GM23338 (cell line): Measurements from ENCODE around the gene PDE1A. TPM values are rescaled to one million over a fixed set of nuclear protein-coding genes. Genes with fewer than 3 reads are reported as not detected.

Source experiments
- ATAC-seq: fragments of 200-7000 bp; cut with Tn5 transposase; 3 replicates; pipeline ENCODE4 v1.9.1; 2020
- DNase-seq: peaks from one replicate; pipeline ENCODE4 v3.0.0-alpha.2; 2015; ENCODE audit warnings: low spot score
- H2AFZ ChIP-seq: fragments of 200-600 bp; sonication (generic); 2 replicates; pipeline ENCODE4 v1.8.0; 2016; ENCODE audit warnings: antibody characterized with exemption, mild to moderate bottlenecking, moderate library complexity
- H3F3A ChIP-seq: fragments of 200-600 bp; sonication (generic); replicated peaks from 2 replicates; pipeline ENCODE4 v1.8.0; 2017; ENCODE audit warnings: antibody characterized with exemption, mixed run types, low read depth
- H3K27ac ChIP-seq: fragments of 200-600 bp; sonication (generic); 2 replicates; pipeline ENCODE4 v1.6.1; 2016; ENCODE audit warnings: low read depth
- H3K27me3 ChIP-seq: fragments of 200-600 bp; sonication (generic); 2 replicates; pipeline ENCODE4 v1.8.0; 2016; ENCODE audit warnings: mild to moderate bottlenecking, mixed run types, moderate library complexity; ENCODE audit not compliant: insufficient read depth
- H3K36me3 ChIP-seq: fragments of 200-600 bp; sonication (generic); 2 replicates; pipeline ENCODE4 v1.8.0; 2016; ENCODE audit warnings: mild to moderate bottlenecking; ENCODE audit not compliant: insufficient read depth
- H3K4me1 ChIP-seq: fragments of 200-600 bp; sonication (generic); 2 replicates; pipeline ENCODE4 v1.8.0; 2016; ENCODE audit warnings: mild to moderate bottlenecking, moderate library complexity; ENCODE audit not compliant: insufficient read depth
- H3K4me2 ChIP-seq: fragments of 200-600 bp; sonication (generic); 2 replicates; pipeline ENCODE4 v1.7.1; 2017; ENCODE audit warnings: mixed run types
- H3K4me3 ChIP-seq: fragments of 200-600 bp; sonication (generic); 2 replicates; pipeline ENCODE4 v1.6.1; 2016; ENCODE audit warnings: mixed run types
- H3K79me2 ChIP-seq: fragments of 200-600 bp; sonication (generic); replicated peaks from 2 replicates; pipeline ENCODE4 v1.8.0; 2017; ENCODE audit warnings: mild to moderate bottlenecking; ENCODE audit not compliant: insufficient read depth
- H3K9me2 ChIP-seq: fragments of 200-600 bp; sonication (generic); 2 replicates; pipeline ENCODE4 v1.8.0; 2017; ENCODE audit not compliant: insufficient read depth
- H4K20me1 ChIP-seq: fragments of 200-600 bp; sonication (generic); replicated peaks from 2 replicates; pipeline ENCODE4 v1.8.0; 2017; ENCODE audit warnings: mild to moderate bottlenecking; ENCODE audit not compliant: insufficient read depth
- H3K27ac Mint-ChIP-seq: 2 replicates; pipeline ENCODE4 v1.8.0; 2020; ENCODE audit warnings: inconsistent platforms, mild to moderate bottlenecking, moderate library complexity, mixed read lengths
- H3K27me3 Mint-ChIP-seq: 3 replicates; pipeline ENCODE4 v1.8.0; 2022; ENCODE audit warnings: low read depth, mild to moderate bottlenecking, moderate library complexity, mixed read lengths, inconsistent platforms; ENCODE audit not compliant: insufficient read depth, poor library complexity
- H3K36me3 Mint-ChIP-seq: 3 replicates; pipeline ENCODE4 v1.8.0; 2021; ENCODE audit warnings: low read depth, mild to moderate bottlenecking, inconsistent platforms, moderate library complexity, mixed read lengths
- H3K4me1 Mint-ChIP-seq: 3 replicates; pipeline ENCODE4 v1.8.0; 2020; ENCODE audit warnings: mild to moderate bottlenecking, inconsistent platforms, mixed read lengths
- H3K4me3 Mint-ChIP-seq: 3 replicates; pipeline ENCODE4 v1.8.0; 2021; ENCODE audit warnings: moderate library complexity, mild to moderate bottlenecking, inconsistent platforms, mixed read lengths
- H3K9me3 Mint-ChIP-seq: 3 replicates; pipeline ENCODE4 v1.8.0; 2020; ENCODE audit warnings: moderate library complexity, mild to moderate bottlenecking, inconsistent platforms, mixed read lengths
- CREB1 ChIP-seq: fragments of 250-450 bp; sonication (Bioruptor Pico); IDR thresholded peaks from 2 replicates; pipeline ENCODE4 v1.5.0; 2020; ENCODE audit warnings: low read depth, mild to moderate bottlenecking, moderate library complexity
- ETS1 ChIP-seq: IDR thresholded peaks from 2 replicates; pipeline ENCODE4 v1.6.1; 2016; ENCODE audit warnings: antibody characterized with exemption
- EZH2 ChIP-seq: fragments of 200-600 bp; sonication (generic); IDR thresholded peaks from one replicate; pipeline ENCODE4 v1.8.0; 2017; ENCODE audit warnings: antibody characterized with exemption, mild to moderate bottlenecking, low read depth; ENCODE audit not compliant: unreplicated experiment
- EZH2phosphoT487 ChIP-seq: fragments of 200-600 bp; sonication (generic); IDR thresholded peaks from one replicate; pipeline ENCODE4 v1.8.1; 2018; ENCODE audit warnings: antibody characterized with exemption; ENCODE audit not compliant: unreplicated experiment
- JUNB ChIP-seq: IDR thresholded peaks from one replicate; pipeline ENCODE4 v1.6.1; 2016; ENCODE audit warnings: antibody characterized with exemption; ENCODE audit not compliant: unreplicated experiment
- NANOG ChIP-seq: IDR thresholded peaks from 2 replicates; pipeline ENCODE4 v1.6.1; 2016; ENCODE audit warnings: antibody characterized with exemption, borderline replicate concordance
- POLR2AphosphoS5 ChIP-seq: IDR thresholded peaks from 2 replicates; pipeline ENCODE4 v1.6.1; 2016; ENCODE audit warnings: antibody characterized with exemption, low read depth
- REST ChIP-seq: IDR thresholded peaks from one replicate; pipeline ENCODE4 v1.6.1; 2018; ENCODE audit warnings: antibody characterized with exemption; ENCODE audit not compliant: unreplicated experiment
- STAT1 ChIP-seq: IDR thresholded peaks from one replicate; pipeline ENCODE4 v1.6.1; 2016; ENCODE audit warnings: antibody characterized with exemption; ENCODE audit not compliant: unreplicated experiment
- ZNF114 ChIP-seq: fragments of 250-450 bp; sonication (Bioruptor Pico); IDR thresholded peaks from 2 replicates; pipeline ENCODE4 v1.5.0; 2020; ENCODE audit warnings: mild to moderate bottlenecking, moderate library complexity
- ZNF331 ChIP-seq: fragments of 250-450 bp; sonication (Bioruptor Pico); IDR thresholded peaks from 2 replicates; pipeline ENCODE4 v1.5.0; 2020; ENCODE audit warnings: low read depth, mild to moderate bottlenecking, moderate library complexity
- ZNF462 ChIP-seq: fragments of 250-450 bp; sonication (Bioruptor Pico); IDR thresholded peaks from 2 replicates; pipeline ENCODE4 v1.5.0; 2020; ENCODE audit warnings: mild to moderate bottlenecking, moderate library complexity
- polyA plus RNA-seq: library from polyadenylated mRNA; unstranded; fragments of >200 nt; fragmentation: Nextera tagmentation; extraction: Ambion mirVana; gene quantifications from 2 replicates; pipeline ENCODE4 v1.2.1, GENCODE V29; 2016
- total RNA-seq: library from RNA; depleted of rRNA; stranded (reverse); fragments of >200 nt; shearing (Covaris generic); gene quantifications from 2 replicates; pipeline ENCODE4 v1.2.3, GENCODE V29; 2014
- TF ChIP-seq, protein P1 (sequence below), 2 experiments: fragments of 200-600 bp in 1 of 2; sonication (generic) in 1 of 2; conservative IDR thresholded peaks; 2 replicates each; pipeline versions ENCODE4 v1.5.1 to v1.6.1; 2016 to 2017; ENCODE audit warnings: antibody characterized with exemption in 2 of 2, low read depth in 2 of 2, mild to moderate bottlenecking in 2 of 2, moderate library complexity in 1 of 2

Gene PDE1A
- total and polyA plus RNA-seq, 2 experiments from 2014 or later = 0.28 to 0.31 TPM

GRCh38 chr2:182444170-182444569 is 17.3 kb upstream of the PDE1A start:
- Mint-ChIP-seq H3K4me1 (peaks cover 13% of the 10 kb centered on the region), H3K27ac (no peak overlapping the region), H3K36me3 (no peaks in the 10 kb centered on the region), H3K27me3 (no peaks in the 10 kb centered on the region), H3K9me3 (no peaks in the 10 kb centered on the region; the same call in 2 of the 3 replicates), H3K4me3 (no peak overlapping the region)
- ATAC-seq (no peak), DNase-seq (no peak)
- H3F3A ChIP-seq = no peaks in the 10 kb centered on the region
- TF ChIP-seq NANOG = no peak
- no peak for TF ChIP-seq EZH2phosphoT487
- no peak for TF ChIP-seq REST
- no peak for TF ChIP-seq ZNF114 (CRISPR knock-in tag)
- no peak for TF ChIP-seq JUNB
- no peak for TF ChIP-seq ZNF462 (CRISPR knock-in tag)
- no peak for TF ChIP-seq CREB1 (CRISPR knock-in tag)
- TF ChIP-seq STAT1 = no peak
- no peak for TF ChIP-seq ETS1
- TF ChIP-seq, protein P1, sequence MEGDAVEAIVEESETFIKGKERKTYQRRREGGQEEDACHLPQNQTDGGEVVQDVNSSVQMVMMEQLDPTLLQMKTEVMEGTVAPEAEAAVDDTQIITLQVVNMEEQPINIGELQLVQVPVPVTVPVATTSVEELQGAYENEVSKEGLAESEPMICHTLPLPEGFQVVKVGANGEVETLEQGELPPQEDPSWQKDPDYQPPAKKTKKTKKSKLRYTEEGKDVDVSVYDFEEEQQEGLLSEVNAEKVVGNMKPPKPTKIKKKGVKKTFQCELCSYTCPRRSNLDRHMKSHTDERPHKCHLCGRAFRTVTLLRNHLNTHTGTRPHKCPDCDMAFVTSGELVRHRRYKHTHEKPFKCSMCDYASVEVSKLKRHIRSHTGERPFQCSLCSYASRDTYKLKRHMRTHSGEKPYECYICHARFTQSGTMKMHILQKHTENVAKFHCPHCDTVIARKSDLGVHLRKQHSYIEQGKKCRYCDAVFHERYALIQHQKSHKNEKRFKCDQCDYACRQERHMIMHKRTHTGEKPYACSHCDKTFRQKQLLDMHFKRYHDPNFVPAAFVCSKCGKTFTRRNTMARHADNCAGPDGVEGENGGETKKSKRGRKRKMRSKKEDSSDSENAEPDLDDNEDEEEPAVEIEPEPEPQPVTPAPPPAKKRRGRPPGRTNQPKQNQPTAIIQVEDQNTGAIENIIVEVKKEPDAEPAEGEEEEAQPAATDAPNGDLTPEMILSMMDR (conservative IDR thresholded peaks at IDR 0.05; ENCODE audit: low read depth in 2 of 2) = no peak
- no peak for TF ChIP-seq POLR2AphosphoS5
- TF ChIP-seq EZH2 = no peak
- TF ChIP-seq ZNF331 = no peak
- no peak overlapping the region for H3K4me2 ChIP-seq
- no peaks in the 10 kb centered on the region for H3K9me2 ChIP-seq
- no peaks in the 10 kb centered on the region for H3K36me3 ChIP-seq
- no peak overlapping the region for H3K27ac ChIP-seq
- no peaks in the 10 kb centered on the region for H3K4me1 ChIP-seq
- H4K20me1 ChIP-seq = no peaks in the 10 kb centered on the region
- no peak overlapping the region for H2AFZ ChIP-seq
- no peaks in the 10 kb centered on the region for H3K79me2 ChIP-seq
- H3K27me3 ChIP-seq = no peaks in the 10 kb centered on the region
- no peak overlapping the region for H3K4me3 ChIP-seq
